Suppressor macrophage (primary cell): ENCODE data around the gene ZNF678.

Experiments
- DNase-seq, 4 experiments: peaks; one replicate each; pipeline ENCODE4 v3.0.0-alpha.2; 2020 to 2022
- total RNA-seq, 17 experiments: gene quantifications; one replicate each; lab custom pipeline; 2026; ENCODE audit warnings: mixed read lengths in 6 of 17, inconsistent platforms in 3 of 17; lab: John Stamatoyannopoulos, UW

Gene ZNF678
- 3.7 to 21.8 (median 7.5) reads per million in 17 experiments for total RNA-seq

DNA sequence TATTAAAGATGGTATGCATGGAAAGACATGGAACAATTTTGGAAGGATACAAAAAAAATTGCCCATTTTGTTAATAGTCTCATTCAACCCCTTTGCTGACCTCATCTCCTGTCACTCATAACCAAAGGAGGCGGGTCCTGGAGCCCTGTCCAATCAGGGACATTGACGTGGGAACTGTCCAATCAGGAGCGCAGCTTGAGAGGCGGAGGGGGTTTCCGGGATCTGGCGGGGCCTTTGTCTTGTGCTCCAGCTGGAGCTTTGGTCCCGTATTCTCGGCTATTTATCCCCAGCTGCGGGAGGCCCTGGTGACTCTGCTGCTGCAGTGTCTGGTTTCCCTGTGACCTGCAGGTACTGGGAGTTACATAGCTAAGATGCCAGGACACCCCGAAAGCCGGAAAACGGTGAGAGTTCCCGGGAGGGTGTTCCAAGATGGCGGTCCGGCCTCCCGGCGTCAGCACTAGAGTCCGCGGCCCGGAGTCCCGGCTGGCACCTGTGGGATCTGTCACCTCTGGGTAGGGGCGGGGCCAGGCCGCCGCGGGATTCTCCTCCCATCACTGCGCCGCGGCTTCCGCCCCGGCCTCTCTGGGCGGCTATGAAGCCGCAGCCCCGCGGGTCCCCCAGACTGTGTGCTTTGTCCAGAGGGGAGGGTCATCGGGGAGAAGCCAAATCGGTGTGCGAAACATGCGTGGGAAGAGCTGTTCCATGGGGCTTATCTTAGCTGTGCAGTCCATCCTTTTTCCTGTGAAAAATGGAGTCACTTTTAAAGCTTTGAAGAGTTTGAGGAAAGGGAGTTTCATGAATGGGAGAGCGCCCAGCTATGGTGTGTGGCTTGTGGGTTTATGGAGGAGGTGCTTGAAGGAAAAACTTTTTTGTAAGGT lies at the start of gene ZNF678:
TSS of gene ZNF678 (plus strand) at position 233 of the 878 bp plus-strand sequence. CDS start 87,436 bp downstream, outside the sequence.
- DNase-seq: peak; percentile 92 to 95 (median 94)

DNA sequence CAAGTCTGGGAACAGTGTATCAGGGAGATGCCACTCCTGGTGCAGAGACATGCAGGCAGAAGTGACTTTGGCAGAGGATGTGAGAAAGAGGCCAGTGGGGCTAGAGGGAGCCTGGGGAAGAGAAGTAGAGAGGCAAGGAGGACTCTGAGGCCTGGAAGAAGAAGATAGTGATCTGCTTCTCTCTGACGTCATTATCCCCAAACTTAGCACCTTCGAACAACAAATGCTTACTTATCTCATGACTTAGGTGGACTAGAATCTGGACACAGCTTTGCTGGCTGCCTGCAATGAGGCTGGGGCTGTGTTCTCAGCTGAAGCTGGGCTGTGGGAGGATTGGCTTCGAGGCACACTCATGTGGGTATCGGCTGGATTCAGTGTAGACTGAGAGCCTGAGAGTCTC lies 44.5 kb upstream of the ZNF678 start:
- no peak for DNase-seq

DNA sequence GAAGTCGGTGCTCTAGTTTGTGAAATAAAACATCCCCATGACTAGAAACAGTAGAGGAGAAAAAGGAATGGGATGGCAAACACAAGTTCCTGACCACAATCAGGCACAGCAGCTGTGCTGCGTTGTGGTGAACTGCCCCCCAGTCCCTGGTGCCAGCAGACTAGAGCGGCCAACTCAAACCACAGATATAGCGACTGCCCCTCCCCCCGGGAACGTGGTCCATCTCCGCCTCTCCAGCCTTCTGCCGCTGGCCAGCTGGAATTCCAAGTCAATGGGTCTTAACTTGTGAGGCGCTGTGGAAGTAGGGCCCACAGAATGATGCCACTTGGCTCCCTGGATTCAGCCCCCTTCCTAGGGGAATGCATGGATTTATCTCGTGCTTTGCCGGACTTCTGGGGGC lies 41.6 kb upstream of the ZNF678 start:
- no peak for DNase-seq

DNA sequence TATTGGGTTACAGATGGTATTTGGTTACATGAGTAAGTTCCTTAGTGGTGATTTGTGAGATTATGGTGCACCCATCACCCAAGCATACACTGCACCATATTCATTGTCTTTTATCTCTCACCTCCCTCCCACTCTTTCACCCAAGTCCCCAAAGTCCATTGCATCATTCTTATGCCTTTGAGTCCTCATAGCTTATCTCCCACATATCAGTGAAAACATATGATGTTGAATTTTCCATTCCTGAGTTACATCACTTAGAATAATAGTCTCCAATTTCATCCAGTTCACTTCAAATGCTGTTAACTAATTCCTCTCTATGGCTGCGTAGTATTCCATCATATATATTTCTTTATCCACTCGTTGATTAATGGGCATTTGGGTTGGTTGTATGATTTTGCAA lies 36.8 kb upstream of the ZNF678 start:
- no peak for DNase-seq

DNA sequence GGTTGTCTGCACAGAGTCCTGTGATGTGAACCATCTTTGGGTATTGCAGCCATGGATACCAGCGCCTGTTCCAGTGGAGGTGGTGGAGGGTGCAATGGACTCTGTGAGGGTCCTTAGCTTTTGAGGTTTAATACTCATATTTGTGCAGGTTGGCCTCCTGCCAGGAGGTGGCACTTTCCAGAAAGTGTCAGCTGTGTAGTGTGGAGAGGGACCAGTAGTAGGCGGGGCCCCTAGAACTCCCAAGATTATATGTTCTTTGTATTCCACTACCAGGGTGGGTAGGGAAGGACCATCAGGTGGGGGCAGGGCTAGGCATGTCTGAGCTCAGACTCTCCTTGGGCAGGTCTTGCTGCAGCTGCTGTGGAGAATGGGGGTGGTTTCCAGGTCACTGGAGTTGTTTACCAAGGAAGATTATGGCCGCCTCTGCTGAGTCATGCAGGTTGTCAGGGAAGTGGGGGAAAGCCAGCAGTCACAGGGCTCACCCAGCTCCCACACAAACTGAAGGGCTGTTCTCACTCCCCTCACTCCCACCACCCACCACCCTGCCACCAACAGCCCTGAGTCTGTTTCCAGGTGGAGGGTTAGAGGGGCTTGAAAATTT lies 31.2 kb upstream of the ZNF678 start:
- DNase-seq: no peak

DNA sequence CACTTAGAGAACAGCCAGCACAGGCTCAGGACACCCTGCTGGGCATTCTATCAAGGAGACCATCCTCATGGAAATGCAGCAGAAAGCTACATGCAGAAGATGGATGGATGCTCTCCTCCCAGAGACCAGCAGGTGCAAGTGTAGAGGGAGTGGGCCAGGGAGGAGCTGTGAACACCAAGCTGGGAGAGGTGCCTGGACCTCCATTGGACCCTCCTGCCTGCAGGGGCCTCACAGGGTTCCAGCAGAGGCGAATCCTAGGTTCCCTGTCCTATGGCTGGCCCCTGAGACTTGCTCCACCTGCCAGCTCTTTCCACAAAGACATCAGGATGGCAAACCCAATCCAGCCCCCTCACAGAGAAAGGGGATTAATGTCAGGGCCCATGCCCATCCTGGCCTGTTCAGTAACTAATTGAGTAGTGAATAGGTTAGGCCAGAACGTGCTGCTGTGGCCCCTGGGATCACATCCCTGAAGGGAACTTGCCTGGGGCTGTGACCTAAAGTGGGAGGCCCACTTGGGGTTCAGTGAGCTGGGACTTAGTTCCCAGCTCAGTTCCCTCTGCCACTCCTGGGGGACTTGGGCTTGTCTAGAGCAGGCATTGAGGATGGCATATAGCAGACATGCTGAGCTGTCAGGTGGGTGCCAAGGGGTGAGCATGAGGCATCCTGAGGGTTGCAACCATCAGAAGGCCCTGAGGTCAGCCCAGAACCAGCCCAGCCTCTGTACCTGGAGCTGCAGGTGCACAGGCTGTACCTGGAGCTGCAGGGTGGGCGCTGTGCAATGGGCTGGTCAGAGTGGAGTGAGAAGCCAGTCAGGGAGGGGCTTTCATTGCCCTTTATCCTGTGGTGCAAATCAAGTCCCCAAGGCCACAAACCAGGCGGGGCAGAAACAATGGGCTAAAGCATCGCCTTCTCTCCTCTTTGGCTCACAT lies 22.9 kb upstream of the ZNF678 start:
- no peak for DNase-seq

DNA sequence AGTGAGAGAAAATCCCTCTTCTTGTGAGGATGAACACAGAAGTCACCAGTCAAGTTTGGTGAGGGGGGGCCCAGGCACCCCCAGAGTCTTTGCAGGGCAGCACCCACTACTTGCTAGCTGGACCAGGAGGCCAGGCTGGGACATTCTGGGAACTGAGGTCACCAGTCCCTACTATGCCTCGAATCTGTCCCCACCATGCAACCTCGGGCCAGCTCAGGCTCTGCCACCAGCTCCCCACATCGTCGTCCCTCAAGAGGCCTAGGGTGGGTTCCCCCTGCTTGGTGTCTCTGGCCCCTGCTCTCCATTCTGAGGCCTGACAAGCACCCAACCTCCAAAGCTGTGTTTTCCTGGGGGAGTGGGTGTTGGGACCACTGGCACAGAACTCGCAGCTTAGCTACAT lies 22.2 kb upstream of the ZNF678 start:
- DNase-seq: no peak

DNA sequence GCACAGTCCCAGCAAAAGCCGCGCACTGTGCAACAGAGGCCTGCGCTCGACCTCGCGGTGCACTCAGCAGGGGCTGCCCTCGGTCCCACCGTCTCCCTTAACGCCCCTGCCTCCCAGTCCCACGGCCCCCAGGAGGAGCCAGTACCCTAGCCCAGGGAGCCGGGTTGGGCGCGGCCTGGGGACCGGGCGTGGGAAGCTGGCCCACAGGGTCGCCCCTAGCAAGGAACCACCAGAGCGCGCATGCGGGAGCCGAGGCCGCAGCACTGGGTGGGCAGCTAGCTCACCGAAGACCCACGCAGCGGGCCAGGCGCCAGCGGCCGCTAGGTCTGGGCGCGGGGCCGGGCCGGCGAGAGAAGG lies 21.6 kb upstream of the ZNF678 start:
- no peak for DNase-seq

DNA sequence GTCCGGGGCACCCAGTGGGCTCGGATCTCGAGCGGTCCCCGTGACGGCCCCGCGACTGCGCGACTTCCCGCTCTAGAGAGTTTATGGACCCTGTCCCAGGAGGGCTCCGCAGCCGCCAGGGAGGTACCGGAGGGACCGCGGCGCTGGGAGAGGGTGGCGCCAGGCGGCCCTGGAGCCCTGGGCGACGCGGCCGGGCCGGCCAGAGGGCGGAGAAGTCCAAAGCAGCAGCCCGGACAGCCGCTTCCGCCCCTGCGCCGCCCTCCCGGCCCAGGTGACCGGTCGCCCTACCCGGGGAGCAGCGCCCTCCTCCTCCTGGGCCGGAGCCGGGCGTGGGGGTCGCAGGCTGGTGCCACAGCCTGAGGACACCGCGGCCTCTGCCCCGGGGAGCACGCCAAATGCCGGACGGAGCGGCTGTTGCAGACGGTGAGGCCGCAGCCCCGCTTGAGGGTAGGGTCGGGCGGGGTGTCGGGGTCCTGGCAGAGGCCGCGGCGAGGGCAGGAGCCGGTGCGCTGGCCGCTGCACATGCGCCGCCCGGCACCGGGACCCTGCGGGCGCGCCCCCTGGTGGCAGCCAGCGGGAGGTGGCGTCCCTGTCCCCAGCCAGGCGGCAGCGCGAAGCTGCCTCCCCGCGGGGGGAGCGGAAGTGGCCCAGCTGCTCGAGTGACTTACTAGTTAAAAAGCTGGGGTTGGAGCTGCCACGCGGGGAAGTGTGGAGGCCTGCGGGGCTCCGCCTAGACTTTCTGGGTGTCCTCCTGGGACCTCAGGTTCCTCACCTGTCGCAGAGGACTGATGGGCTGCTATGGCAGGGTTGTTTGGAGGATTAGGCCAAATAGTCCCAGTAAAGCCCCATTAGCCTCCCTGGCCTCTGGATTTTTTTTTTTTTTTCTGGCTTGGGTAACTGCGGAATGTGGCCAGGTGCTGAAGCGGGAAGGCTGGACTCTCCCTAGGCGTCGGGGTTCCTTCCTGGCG lies 20.9 kb upstream of the ZNF678 start:
- DNase-seq: peak; percentile 89 to 96 (median 94)

DNA sequence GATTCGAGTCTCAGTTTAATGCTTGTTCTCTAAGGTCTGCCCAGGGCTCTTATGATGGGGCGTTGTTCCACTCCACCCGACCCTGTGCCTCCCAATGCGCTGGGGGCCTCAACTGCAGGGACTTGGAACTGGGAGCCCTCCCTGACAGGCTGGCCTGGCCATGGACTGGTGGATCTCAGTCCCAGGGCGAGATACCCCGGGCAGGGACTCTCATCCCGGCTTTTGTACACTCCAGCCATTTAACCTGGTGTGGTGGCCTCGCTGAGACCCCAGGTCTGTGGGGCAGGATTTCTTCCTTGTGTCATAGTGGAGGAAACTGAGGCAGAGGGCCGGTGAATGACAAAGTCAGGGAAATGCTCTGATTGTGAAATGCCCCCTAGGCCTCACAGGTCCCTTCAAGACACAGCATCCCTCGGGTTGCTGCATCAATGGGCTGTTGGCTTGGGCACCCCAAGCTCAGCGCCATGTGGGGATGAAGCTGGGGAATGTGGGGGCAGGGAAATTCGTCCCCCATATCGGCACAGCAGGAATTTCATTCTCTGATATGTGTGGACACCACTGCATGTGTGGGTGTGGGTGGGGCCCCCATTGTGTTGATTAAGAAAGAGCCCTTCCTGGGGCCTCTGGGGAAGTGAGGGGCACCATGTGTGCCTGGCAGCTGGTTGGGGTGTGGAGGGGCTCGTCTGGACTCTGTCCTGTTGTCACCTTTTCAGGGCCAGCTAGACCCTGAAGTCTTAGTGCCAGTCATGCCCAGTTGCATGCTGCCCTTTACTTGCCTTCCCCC lies 19.9 kb upstream of the ZNF678 start:
- no peak for DNase-seq

DNA sequence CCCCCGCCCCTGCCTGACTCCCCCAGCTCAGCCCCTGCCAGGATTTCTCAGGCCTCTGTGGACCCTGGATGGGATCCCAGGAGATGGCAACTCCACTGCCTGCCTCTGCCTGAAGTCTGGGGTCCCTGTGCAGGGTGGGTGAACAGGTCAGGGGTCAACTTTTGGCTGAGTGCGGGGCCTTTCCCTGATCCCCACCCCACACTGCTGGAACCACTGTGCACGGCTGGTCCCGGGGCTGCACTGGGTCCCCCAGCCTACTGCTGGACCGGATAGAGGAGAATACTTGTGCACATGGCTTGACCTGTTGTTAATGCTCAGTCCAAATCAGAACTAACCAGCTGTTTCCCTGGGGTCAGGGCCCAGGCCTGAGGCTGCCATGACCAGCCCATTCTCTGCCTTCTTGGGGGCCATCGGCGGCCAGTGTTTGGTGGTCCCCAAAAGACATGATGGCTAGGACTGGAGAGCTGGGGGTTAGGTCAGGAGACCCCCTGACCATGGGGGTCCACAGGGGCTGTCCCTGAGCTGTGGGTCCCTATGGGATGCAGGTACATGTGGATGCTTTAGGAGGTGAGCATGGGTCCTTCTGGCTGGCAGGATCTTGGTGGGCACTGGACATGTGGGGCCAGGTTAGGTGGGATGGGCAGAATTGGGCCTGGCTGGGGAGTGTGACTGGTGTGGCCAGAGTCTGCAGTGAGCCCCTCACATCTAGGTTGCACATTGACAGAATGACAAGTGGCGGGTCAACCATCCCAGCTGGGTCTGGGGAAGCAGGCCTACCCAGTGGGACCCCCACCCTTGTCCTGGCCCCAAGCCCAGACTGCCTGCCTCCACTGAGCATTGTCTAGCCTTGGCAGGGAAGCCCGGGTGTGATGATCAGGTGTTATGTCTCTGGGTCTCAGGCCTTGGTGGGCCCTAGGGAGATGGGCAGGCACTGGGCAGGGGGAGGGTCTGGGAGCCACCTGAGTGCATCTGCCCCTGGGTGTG lies 19.0 kb upstream of the ZNF678 start:
- DNase-seq: no peak

DNA sequence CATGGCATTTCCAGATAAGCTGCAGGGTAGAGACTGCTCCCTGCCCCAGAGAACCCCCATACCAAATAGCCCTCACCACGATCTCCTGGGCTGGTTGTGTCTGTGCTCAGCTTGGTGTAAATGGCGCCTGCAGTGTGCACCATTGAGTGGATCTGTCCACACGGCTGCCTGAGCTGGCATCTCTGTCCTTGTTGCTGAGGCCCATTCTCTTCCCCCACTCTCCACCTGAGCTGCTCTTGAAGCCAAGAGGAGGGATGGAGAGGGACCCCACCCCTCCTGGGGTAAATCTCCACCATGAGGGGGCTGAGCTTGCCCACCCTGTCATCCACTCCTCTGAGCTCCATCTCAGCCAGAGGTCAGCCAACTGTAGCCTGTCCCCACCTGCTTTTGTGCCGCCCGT lies 18.0 kb upstream of the ZNF678 start:
- DNase-seq: no peak

DNA sequence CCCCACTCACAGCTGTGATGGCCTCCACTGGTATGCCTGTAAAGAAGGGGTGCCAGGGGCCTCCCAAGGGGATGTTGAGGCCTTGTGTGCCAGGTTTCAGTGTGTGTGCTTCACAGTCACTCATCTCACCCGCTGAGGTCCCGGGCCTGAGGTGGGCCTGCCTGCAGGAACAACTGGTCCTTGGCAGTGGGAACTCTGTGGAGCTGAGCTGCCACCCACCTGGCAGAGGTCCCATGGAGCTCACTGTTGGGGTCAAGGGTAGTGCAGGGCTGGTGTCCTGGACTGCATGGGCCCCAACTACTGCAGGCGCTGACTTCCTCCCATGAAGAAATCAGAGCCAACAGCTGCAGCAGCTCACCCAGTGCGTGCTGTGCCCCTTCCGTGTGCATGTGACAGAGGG lies 17.3 kb upstream of the ZNF678 start:
- DNase-seq: no peak

DNA sequence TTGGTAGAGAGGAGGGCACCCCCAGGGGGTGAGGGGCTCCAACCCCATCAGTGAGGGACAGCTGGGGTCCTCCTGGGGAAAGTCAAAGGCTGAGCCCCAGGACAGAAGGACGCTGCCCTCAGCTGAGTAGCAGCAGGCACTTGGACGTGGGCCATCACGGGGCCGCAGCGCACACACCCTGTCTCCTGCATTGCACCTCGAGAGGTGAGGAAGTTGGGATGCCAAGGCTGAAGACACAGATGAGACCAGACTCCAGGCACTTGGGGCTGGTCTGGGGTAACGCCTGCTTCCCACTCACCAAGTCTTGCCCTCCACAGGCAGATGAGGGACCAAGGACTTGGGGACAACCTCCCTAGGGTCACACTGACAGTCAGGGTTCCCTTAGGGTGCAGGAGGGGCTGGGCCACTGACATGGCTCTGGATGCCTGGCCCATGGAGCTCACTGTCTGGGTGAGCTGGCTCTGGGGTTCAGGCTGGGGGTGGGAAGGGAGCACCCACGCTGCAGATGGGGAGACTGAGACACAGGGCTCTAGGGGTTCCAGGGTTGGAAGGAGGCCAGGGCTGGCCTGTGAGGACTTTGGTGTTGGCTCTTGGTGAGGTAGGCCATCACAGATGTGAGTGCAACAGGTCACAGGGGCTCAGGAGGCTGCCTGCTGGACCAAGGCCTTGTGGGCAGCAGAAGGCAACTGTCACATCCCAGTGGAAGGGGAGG lies 16.6 kb upstream of the ZNF678 start:
- no peak for DNase-seq

DNA sequence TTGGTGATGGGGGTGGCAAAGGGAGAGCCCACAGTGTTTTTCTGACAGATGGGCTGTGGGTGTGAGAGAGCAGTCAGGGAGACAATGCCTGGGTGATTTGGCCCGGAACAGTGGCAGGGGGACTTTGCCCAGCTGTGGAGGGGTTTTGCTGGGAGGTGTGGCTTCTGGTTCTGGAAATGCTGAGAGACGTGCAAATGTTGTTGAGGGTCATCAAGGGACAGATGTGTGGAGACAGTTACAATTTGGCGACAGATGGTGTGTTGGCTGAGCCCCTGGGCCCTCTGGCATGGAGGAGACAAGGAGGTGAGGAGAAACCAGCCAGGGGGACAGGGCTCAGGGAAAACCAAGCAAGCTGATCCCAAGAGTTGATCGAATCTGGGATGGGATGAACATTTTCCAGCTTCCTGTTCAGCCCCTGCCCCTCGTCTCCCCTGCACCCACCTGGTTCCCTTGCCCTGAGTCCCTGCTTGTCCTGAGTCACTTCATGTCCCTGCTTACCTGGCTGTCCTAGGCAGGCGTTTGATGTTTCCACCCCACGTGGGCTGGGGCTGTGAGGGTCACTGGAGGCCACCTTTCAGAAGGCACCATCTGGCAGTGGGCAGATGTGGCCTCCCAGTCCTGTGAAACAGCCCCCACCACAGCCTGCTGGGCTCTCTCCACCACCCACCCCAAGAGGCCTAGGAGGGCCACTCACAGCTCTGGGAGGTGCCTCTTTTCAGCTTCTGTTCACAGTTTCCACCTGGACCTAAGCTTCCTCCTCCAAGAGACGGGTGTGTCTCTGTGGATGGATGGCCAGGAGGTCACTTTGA lies 15.8 kb upstream of the ZNF678 start:
- no peak for DNase-seq

DNA sequence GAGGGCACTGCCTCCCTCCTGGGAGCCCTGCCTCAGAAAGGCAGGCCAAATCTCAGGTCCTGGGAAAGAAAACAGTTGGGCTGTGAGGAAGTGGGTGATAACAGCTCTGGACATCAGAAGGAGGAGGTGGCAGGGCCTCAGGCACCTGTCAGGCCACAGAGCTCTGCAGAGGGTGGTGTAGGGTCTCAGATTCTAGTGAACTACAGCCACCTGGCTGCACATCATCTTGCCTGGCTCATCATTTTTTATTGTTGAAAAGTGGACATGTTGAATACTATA lies 15.3 kb upstream of the ZNF678 start:
- no peak for DNase-seq

DNA sequence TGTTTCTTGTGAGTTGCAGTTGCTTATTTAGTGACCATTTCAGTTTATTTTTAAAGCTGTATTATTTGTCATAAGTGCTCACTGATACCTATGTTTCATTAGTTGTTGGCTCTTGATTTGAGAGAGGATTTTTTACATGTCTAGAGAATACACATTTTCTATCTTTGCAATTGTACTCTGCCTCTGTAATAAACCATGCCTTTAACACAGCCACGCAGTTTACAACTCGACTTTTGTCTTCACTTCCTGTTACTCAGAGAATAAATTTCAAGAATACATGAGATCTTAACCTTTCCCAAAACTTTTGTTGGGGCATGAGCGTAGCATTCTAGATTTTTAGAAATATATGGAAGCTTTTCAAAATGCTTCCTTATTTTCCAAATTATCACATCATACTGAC lies 14.9 kb upstream of the ZNF678 start:
- no peak for DNase-seq

DNA sequence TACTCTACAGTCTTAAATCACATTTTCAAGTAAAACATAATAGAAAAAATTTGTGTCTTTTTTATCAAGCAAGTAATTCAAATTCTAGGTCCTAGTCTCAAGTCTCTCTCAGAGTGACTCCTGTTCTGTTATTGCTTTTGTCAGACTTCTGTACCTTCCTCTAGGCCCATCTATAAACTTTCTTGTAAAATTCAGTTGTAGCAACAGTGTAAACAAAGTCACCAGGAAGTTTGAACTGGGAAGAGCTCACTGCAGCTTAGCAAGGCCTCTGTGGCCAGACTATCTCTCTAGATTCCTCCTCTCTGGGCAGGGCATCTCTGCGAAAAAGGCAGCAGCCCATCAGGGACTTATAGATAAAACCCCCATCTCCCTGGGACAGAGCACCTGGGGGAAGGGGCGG lies 13.5 kb upstream of the ZNF678 start:
- no peak for DNase-seq
